GM21717 (cell line): ENCODE measurements around the gene TFE3.

Source experiments
- ATAC-seq: cut with Tn5 transposase; IDR thresholded peaks from one replicate; pipeline ENCODE4 v1.9.1; 2021; ENCODE audit warnings: mild to moderate bottlenecking, moderate library complexity; ENCODE audit not compliant: unreplicated experiment

Gene TFE3, protein sequence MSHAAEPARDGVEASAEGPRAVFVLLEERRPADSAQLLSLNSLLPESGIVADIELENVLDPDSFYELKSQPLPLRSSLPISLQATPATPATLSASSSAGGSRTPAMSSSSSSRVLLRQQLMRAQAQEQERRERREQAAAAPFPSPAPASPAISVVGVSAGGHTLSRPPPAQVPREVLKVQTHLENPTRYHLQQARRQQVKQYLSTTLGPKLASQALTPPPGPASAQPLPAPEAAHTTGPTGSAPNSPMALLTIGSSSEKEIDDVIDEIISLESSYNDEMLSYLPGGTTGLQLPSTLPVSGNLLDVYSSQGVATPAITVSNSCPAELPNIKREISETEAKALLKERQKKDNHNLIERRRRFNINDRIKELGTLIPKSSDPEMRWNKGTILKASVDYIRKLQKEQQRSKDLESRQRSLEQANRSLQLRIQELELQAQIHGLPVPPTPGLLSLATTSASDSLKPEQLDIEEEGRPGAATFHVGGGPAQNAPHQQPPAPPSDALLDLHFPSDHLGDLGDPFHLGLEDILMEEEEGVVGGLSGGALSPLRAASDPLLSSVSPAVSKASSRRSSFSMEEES

DNA sequence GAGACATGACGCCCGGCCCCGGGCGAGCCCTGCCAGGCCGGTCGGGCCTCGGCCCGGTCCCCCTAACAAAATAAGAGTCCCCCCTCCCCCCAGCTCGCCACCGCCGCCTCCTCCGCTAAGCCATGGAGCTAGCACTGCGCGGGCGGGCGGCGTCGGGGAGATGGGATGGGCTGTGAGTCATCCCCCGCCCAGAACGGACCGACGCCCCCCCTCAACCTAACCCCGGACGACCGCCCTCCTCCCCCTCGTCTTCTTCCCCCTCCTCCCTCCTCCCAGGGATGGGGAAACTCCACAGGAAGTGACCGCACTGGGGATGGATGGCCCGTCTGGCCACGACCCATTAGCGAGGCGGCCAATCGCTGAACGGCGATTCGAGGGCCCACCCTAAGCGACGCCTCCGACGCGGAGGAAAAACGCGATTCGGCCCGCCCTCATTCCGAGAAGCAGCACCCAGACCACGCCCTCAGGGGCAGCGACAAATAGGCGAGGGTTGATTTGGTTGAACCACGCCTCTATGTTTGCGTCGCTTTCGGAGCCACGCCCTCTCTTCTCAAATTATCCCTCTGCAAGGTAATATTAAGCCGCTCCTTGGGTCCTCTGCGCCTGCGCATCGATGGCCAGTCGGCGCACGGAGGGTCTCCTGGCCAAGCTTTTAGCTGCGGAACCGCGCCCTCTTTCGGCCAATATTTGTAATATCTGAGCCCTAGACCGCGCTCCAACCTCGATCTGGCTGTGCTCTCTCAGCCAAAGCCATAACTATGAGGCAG is at the start of gene TFE3:
TSS of gene TFE3 (minus strand) at position 138 of the 767 bp plus-strand sequence. CDS start at position 7, 131 bp downstream.
- peak; percentile 78 for ATAC-seq

DNA sequence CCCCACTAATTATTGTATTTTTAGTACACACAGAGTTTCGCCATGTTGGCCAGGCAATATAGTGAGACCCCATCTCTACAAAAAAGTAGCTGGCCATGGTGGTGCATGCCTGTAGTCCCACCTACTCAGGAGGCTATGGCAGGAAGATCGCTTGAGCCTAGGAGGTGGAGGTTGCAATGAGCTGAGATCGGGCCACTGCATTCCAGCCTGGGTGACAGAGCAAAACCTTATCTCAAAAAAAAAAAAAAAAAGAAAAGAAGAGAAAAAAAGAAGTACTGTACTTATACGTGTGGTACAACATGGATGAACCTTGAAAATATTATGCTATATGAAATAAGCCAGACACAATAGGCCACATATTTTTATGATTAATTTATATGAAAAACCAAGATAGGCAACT is 46.4 kb upstream of the TFE3 start:
- no peak for ATAC-seq

DNA sequence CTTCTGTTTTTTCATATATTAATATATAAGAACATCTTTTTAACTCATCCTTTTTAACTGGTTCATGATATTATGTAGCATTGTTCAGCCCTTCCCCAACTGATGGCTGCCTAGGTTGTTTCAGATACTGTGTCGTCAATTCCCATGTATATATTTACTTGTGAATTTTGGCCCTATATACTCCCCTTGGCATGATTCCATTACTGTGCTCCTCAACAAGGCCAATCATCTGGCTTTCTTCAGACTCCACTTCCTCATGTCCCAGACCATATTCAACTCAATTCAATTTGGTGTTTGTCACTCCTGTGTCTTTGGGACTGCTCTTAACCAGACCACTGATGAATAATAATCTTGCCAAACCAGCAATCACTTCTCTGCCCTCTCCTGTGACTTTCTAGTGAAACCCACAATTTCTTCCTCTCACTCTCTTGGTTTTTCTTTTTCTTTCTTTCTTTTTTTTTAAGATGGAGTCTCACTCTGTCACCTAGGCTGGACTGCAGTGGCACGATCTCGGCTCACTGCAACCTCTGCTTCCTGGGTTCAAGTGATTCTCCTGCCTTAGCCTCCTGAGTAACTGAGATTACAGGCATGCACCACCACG is 39.2 kb upstream of the TFE3 start:
- ATAC-seq: no peak

DNA sequence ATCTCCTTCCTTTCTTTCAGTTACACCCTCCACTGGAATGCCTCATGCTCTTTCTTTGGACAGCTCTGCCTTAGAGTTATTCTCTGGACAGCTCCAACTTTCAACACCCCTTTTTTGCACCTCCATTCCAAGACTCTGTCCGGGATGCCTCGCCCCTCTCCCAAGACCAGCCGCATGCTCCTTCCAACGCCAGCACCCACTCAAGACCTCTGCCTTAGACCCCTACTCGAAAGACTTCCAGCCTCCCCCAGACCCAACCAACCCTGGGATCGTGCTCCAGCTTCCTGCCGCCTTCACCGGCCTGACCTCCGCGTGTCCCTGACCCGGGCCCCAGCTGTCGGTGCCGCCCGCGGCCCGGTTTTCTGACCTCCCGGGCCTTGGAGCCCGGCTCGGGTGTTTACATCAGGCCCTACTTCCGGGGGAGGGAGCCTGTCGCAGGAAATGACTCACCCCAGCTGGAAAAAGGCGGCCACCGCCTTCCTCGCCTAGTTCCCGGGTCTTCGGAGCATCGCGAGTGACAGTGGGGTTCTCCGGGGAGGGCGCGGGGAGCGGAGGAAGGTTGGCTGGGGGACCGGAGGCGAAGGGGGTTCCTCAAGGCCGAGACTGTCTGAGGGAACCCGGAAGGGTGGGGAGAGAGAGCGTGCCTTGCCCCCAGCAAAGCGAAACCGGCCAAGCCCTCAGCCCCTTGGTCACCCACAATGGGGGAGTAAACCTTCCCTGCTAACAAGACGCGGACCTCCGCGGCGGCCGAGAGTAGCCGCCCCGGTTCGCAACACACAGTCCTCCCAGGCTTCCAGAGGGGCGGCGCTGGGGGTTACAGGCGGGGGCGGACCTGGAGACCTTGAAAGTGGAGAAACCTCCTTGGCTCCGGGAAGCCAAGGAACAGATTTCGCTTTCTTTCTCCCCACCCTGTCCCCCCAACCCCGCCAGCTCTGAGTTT is 36.6 kb upstream of the TFE3 start, which contains the start of gene WDR45:
TSS of gene WDR45 (minus strand) at position 399 of the 940 bp plus-strand sequence. CDS start 1,792 bp downstream, outside the sequence.
- peak; percentile 61 for ATAC-seq

DNA sequence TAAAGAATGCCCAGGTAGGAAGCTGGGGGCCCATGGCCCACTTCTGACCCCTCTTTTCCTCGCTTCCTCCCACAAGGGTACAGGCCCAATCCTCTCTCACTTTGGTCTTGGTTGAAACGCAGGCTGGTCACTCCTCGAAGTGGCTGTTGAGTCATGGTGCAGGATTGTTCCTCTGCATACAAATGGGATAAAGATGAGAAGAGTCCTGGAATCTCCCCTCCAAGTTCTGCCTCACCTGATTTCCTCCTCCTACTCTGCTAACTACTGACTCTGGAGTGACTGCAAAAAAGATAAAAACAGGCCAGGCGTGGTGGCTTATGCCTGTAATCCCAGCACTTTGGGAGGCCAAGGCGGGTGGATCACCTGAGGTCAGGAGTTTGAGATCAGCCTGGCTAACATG is 34.8 kb upstream of the TFE3 start:
- no peak for ATAC-seq

DNA sequence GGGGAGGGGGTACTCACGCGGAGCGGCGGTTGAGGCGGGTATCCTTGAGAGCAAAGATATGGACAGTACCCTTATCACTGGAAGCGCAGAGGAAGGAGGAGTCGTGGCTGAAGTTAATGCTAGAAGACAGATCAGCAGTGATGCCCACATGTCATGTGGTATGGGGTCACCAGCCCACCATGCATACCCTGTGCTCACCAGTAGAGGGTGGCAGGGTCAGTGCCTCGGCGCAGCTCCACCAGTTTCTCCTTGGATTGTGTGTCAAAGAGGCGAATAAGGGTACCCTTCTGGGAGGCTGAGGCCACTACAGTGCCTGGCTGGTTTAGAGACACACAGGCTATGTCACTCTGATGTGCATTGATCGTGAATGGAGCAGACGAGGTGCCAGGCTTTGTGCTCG is 32.2 kb upstream of the TFE3 start:
- ATAC-seq: no peak

DNA sequence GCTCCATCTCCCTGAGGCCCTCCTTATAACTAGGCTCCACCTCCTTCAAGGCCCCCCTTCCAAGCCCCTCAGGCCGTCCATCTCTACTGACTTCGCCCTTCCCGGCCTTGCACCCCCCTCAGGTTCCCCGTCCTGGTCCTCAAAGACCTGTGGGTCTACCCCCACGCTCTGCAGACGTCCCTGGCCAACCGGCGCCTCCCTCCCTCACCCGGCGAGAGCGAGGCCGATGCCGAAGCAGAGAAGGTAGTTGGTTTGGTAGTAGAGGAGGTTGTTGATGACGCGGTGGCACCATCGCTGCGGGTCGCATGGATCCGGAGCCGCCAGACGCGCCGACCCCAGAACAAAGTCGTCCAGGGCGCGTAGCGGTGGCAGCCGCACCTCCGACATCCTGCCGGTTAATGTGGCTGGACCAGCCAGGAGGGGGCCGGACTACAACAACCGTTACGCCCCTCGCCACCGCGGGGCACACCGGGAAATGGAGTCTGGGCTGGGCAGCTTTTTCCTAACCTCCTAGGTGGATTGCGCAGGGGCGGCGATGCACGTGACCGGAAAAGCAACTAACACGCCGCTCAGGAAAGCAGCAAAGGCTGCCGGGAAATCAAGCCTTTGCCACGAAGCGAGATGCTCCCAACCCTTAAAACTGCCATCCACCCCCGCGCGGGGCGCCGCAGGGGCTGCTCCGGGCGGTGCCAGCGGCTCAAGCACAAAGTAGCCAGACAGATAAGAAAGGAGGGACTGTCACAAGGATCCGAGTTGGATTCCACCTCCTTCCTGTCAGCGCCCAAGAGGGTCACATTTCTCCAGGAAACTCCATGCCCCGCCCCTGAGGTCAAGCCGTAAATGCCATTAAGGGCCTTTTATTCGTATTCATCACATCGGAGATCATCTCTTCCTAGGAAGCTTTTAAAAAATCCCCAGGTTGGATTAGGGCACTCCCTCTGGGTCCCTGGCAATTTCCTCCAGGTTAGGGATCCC is 30.7 kb upstream of the TFE3 start, which contains the start of gene PRAF2:
TSS of gene PRAF2 (minus strand) at position 402 of the 975 bp plus-strand sequence. CDS start at position 387, 15 bp downstream.
- ATAC-seq: peak; percentile 71

DNA sequence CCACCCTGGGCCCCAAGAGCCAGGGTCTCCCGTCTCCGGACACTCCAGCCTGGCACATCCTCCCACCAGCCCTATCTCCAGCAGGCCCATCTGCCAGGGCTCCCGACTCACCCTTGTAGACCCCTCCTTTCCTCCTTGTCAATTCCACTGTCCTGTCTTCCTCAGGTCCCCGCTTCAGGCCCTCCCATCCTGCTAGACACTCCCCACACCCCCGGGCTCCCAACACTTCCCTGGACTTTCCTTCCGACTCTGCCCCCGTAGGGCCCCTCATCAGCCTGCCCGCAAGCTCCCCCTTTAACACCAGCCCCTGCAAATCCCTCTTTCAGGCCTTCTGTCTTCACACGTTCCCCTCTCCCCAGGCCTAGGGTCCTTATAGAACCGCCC is 29.5 kb upstream of the TFE3 start:
- no peak for ATAC-seq

DNA sequence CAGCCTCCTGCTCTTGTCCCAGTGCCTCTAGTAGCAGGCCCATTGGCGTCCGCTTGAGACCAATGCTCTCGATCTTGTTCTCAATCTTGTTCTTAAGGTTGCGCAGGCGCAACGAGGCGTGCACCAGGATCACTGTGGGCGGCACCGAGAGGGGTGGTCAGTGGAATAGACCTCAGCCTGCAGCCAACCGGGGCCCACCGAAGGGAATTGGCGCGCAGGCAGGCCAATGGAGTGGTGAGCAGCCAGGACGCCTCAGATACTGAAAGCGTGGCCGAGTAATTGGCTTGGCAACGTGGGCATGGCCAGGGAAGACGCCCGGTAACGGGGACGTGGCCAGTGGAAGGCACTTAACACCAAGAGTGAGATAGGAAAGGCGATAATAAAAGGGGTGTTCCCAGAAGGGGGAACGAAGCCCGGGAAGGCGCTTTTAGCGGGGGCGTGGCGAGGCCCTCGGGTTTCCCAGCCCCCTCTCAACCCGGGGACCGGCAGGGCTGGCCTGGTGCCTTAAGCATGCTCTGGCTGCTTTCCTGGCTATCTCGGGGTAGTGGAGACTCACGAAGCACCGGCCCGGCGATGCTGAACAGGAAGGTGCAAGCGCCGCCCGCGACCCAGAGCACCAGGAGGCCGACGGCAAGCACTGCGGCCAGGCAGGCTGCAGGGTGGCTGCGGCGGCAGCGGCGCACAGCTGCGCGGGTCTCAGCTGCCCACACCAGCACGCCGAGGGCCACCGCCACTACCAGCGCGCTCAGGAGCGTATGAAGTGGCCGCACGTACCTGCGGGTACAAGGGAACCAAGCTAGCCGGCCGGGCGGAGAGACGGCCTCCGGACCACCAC is 28.9 kb upstream of the TFE3 start:
- no peak for ATAC-seq

DNA sequence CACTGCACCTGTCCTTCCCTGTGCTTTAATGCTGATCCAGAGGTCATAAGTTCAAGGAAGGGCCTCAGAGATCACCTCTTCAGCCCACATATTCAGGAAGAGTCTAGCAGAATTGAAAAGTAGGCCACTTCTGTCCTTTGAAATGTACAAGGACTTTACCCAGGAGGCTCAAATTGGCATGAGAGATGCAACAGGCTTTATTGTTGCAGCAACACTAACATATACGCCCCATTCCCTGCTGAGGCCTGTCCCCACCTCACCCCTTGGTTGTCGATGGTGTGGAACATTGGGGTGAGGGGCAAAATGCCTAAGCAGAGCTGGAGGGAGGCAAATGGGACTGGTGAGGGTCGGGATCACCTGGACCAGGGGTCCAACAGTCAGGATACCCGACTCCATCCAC is 27.8 kb upstream of the TFE3 start:
- ATAC-seq: no peak

DNA sequence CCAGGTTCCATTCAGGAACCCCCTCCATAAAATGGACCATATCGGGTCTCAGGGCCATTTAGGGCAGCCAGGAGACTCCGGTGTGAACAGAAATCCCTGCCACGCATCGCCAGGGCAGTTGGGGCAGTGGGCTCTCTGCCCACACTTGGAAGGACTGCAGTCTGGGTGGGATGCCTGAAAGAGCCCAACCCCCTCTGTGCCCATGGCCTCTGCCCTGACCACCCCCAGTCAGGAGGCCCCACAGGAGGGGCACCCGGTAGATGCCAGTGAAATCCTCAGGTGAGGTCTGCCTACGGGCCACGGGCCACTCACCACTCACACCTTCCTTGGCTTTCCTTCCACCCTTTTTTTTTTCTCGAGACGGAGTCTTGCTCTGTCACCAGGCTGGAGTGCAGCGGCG is 25.9 kb upstream of the TFE3 start:
- no peak for ATAC-seq

DNA sequence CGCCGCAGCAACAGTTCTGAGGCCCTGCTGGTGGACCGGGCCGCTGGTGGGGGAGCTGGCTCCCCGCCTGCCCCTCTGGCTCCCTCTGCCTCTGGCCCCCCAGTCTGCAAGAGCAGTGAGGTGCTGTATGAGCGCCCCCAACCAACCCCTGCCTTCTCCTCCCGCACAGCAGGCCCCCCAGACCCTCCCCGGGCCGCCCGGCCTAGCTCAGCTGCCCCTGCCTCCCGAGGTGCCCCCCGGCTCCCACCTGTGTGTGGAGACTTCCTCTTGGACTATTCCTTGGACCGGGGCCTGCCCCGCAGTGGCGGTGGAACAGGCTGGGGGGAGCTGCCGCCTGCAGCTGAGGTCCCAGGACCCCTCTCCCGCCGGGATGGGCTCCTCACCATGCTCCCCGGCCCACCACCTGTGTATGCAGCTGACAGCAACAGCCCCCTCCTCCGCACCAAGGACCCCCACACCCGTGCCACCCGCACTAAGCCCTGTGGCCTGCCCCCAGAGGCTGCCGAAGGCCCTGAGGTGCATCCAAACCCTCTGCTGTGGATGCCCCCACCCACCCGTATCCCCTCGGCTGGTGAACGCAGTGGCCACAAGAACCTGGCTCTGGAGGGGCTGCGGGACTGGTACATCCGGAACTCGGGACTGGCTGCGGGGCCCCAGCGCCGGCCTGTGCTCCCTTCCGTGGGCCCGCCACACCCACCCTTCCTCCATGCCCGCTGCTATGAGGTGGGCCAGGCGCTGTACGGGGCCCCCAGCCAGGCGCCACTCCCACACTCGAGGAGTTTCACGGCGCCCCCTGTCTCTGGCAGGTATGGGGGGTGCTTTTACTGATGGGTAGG is 24.3 kb upstream of the TFE3 start:
- no peak for ATAC-seq

DNA sequence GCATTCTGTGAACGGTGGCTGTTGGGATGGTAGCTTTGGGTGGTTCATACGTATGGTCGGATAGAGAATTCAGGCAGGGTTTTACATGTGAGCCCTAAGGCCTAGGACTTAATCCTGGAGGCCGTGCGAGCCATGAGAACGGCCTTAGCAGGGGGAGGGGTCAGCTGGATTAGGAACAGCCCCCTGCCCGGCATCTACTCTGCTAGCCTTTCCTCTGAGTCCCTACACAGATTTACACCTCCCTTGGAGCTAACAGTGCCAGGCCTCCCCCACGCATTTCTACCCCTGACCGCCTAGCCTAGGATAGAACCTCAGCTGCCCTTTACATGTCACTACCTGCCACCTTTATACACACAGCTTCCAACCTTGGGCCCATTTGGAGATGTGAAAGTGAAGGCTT is 23.5 kb upstream of the TFE3 start:
- no peak for ATAC-seq

DNA sequence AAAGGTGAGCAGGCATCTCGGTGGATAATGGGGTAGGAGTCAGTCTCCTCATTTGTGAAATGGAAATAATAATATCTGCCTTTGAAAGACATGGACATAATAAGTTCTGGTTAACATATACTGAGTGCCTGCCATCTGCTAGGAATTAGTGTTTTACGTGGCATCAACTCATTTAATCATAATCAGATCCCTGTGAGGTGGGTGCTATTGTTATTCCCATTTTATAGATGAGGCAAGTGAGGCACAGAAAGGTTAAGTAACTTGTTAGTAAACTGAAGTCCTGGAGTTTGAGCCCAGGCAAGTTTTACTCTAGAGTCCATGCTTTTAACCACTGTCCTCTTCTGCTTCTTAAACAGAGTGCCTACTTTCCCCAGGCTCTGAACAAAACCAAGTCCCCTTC is 23.1 kb upstream of the TFE3 start:
- ATAC-seq: no peak

DNA sequence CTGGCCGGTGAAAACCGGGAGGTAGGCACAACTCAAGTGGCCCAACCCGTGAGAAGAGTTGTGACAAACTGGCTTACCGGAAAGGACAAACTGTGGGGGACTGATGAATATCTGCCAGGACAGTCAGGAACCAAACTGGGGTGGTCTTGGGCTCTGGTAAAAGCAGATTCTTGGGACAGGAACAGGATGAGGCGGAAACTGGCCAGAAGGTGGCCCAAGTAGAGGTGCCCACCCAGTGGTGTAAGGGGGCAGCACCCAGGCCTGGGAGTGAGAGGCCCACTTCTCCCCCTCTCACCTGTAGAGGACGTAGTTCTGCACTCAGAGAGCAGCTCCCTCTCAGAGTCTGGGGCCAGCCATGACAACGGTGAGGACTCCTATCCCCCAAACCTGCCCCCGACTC is 21.6 kb upstream of the TFE3 start:
- ATAC-seq: no peak

DNA sequence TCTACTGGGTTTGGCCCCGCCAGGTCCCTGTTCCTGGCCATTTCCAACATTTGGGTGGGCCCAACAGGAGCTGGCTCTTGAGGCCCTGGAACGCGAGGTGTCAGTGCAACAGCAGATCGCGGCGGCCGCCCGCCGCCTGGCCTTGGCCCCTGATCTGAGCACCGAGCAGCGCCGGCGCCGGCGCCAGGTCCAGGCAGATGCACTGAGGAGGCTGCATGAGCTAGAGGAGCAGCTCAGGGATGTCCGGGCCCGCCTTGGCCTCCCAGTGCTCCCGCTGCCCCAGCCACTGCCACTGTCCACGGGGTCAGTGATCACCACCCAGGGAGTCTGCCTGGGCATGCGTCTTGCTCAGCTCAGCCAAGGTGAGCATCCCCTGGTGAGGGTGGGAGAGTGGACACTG is 21.1 kb upstream of the TFE3 start:
- no peak for ATAC-seq

DNA sequence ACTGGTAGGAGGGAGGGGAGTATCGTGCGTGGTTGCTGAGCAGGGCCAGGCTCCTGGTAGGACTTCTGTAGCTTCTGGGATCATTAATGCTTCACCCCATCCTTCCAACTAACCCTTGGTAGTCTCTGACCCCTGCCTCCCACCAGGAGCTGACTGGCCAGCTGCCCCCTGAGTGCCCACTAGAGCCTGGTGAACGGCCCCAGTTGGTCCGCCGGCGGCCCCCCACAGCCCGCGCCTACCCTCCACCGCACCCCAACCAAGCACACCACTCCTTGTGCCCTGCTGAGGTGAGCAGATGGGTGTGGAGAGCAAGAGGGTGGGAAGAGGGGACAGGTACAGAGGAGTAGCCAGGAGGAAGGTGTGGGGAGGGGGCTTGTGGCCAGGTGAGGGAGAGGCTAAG is 20.6 kb upstream of the TFE3 start:
- no peak for ATAC-seq
